ENCODE measurements around the gene TYMP.

- TF ChIP-seq CTCF (IDR thresholded peaks at IDR 0.05), result no peak
- no peak for TF ChIP-seq POLR2A (IDR thresholded peaks at IDR 0.05)
Measured at GRCh38 chr22:50505776-50506610, 23.8 kb downstream of the TYMP start.

Data from uterus (tissue), 2 donors.